ENCODE results near the gene DNAH12. TPM values are rescaled to one million over a fixed set of nuclear protein-coding genes. Genes with fewer than 3 reads are reported as not detected.
"Not testable (repeated sequence)": the region's sequence is repeated elsewhere in the genome, so short reads cannot be mapped to it uniquely, and the experiment has no call there.

The DNAH12 gene
- total and polyA plus RNA-seq, 10 of the 15 experiments (the other 5 are each of a cell fraction or from before 2014, with no cell fraction given) = under 0.01 to 0.35 (median 0.08) TPM

DNA sequence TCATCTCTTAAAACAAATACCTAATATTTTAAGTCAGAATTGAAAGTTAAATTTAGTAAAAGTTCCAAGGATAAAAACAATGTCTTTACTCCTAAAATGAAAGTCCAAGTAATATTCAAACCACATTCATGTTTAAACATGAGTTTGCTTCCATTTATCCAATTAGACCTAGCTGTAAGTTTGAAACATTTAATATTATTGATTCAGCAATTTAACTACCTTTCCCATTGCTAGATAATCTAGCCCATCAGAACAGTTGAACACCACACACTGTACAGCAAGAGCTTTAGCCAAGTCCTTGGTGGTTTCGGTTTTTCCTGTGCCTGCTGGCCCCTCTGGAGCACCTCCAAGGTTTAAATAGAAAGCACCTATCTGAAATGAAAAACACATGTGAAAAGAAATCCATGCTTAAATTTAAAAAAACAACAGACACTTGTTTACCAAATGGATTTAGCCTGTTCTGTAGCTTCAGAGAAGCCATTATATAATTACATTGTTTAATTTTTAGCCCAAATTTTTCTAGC lies 97.8 kb downstream of the DNAH12 start (continued):
- TF ChIP-seq, protein P1, sequence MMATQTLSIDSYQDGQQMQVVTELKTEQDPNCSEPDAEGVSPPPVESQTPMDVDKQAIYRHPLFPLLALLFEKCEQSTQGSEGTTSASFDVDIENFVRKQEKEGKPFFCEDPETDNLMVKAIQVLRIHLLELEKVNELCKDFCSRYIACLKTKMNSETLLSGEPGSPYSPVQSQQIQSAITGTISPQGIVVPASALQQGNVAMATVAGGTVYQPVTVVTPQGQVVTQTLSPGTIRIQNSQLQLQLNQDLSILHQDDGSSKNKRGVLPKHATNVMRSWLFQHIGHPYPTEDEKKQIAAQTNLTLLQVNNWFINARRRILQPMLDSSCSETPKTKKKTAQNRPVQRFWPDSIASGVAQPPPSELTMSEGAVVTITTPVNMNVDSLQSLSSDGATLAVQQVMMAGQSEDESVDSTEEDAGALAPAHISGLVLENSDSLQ (IDR thresholded peaks at IDR 0.05) = no peak
- TF ChIP-seq LARP7 (IDR thresholded peaks at IDR 0.05) (no peak), SMARCA5 (IDR thresholded peaks at IDR 0.05) (no peak), RAD51 (IDR thresholded peaks at IDR 0.05) (no peak)

DNA sequence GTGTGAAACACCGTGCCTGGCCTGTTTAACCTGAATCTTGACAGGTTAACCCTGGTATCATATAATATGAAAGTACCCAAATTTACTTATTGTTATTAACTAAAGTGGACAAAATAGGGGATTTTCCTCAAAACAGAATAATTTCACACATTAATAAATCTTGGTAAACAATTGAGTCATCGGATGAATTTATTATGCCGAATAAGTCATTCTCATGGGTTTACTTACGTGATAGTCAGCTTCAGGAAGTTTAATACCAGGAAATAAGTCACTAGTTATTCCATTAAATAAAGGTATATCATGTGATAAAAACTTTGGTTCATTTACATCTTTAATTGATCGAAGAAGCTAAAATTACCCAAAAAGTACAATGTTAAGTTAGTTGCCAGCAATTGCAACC lies 99.7 kb downstream of the DNAH12 start:
- Histone ChIP-seq H3K27ac (ENCODE audit: control insufficient read depth, insufficient read depth) (no peak overlapping the region), H3K4me1 (ENCODE audit: control insufficient read depth, insufficient read depth, low read length) (no peaks in the 10 kb centered on the region), H2AFZ (ENCODE audit: control insufficient read depth, low read depth, low read length) (no peak overlapping the region), H3K27me3 (replicated peaks in 1 of 2; ENCODE audit: control insufficient read depth in 2 of 2, insufficient read depth in 2 of 2, low read length in 1 of 2) (no peaks in the 10 kb centered on the region), H3K9ac (ENCODE audit: control insufficient read depth, insufficient read depth, low read length) (no peak overlapping the region), H3K4me2 (ENCODE audit: control insufficient read depth, insufficient read depth) (no peak overlapping the region), H3K36me3 (ENCODE audit: control insufficient read depth in 2 of 2, insufficient read depth in 2 of 2, low read length in 1 of 2) (no peaks in the 10 kb centered on the region), H3K4me3 (no peak overlapping the region), H4K20me1 (ENCODE audit: control insufficient read depth, insufficient read depth) (no peaks in the 10 kb centered on the region), H3K79me2 (ENCODE audit: control insufficient read depth, insufficient read depth, low read length) (no peaks in the 10 kb centered on the region), H3K9me3 (replicated peaks; ENCODE audit: control insufficient read depth, insufficient read depth, low read length) (no peaks in the 10 kb centered on the region)
- in situ Hi-C loops (cut with MboI) (no loop called here), intact Hi-C loops (cut with micrococcal nuclease; ENCODE audit: unreplicated experiment) (no loop called here)
- ChIA-PET SMC1A (ENCODE audit: uncharacterized antibody, unreplicated experiment) (no interaction called here), RAD21 (ENCODE audit: unreplicated experiment) (no interaction called here), CTCF (no interaction called here), POLR2A (no interaction called here)
- no TSS peak for BruUV-seq (replicated peaks)
- DNase-seq (ENCODE audit: low read depth, low spot score) = no peak
- 69% methylated on average over 5 of the region's 5 CpGs for WGBS (ENCODE audit: insufficient coverage, insufficient replicate concordance, low lambda C conversion rate, missing lambda C conversion rate)
- TF ChIP-seq SP1 (IDR thresholded peaks at IDR 0.05; ENCODE audit: low read depth, low read length) = no peak
- TF ChIP-seq WRNIP1 (IDR thresholded peaks at IDR 0.05; ENCODE audit: borderline replicate concordance, low read depth, low read length) = no peak
- no peak for TF ChIP-seq ZNF384 (IDR thresholded peaks at IDR 0.05; ENCODE audit: borderline replicate concordance, low read depth, low read length)
- TF ChIP-seq RUNX3 (IDR thresholded peaks at IDR 0.05; ENCODE audit: low read length) = no peak
- no peak for TF ChIP-seq CBX3 (IDR thresholded peaks at IDR 0.05; ENCODE audit: borderline replicate concordance, low read depth)
- TF ChIP-seq KDM1A (IDR thresholded peaks at IDR 0.05; ENCODE audit: borderline replicate concordance) = no peak
- TF ChIP-seq SREBF2 (IDR thresholded peaks at IDR 0.05; ENCODE audit: low read length) = no peak
- TF ChIP-seq, protein P2, sequence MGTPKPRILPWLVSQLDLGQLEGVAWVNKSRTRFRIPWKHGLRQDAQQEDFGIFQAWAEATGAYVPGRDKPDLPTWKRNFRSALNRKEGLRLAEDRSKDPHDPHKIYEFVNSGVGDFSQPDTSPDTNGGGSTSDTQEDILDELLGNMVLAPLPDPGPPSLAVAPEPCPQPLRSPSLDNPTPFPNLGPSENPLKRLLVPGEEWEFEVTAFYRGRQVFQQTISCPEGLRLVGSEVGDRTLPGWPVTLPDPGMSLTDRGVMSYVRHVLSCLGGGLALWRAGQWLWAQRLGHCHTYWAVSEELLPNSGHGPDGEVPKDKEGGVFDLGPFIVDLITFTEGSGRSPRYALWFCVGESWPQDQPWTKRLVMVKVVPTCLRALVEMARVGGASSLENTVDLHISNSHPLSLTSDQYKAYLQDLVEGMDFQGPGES (IDR thresholded peaks at IDR 0.05) = no peak
- FAIRE-seq = no peak
- no peak for ATAC-seq

DNA sequence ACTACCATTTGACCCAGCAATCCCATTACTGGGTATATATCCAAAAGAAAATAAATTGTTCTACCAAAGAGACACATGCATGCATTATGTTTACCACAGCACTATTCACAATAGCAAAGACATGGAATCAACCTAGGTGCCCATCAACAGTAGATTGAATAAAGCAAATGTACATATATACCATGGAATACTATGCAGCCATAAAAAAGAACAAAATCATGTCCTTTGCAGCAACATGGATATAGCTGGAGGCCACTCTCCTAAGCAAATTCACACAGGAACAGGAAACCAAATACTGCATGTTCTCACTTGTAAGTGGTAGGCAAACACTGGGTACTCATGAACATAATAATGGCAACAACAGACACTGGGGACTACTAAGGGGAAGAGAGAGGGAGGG lies 104.0 kb downstream of the DNAH12 start:
- DNase-seq (ENCODE audit: low read depth, low spot score); POLR2A ChIA-PET; H4K20me1 ChIP-seq (ENCODE audit: control insufficient read depth, insufficient read depth); H3K27me3 ChIP-seq (replicated peaks in 1 of 2; ENCODE audit: control insufficient read depth in 2 of 2, insufficient read depth in 2 of 2, low read length in 1 of 2); H3K79me2 ChIP-seq (ENCODE audit: control insufficient read depth, insufficient read depth, low read length); H3K9ac ChIP-seq (ENCODE audit: control insufficient read depth, insufficient read depth, low read length); H3K36me3 ChIP-seq (ENCODE audit: control insufficient read depth in 2 of 2, insufficient read depth in 2 of 2, low read length in 1 of 2); in situ Hi-C loops (cut with MboI); intact Hi-C loops (cut with micrococcal nuclease; ENCODE audit: unreplicated experiment); RAD21 ChIA-PET (ENCODE audit: unreplicated experiment); H3K4me3 ChIP-seq; H2AFZ ChIP-seq (ENCODE audit: control insufficient read depth, low read depth, low read length); ATAC-seq; H3K27ac ChIP-seq (ENCODE audit: control insufficient read depth, insufficient read depth); BruUV-seq (replicated peaks); H3K9me3 ChIP-seq (replicated peaks; ENCODE audit: control insufficient read depth, insufficient read depth, low read length); CTCF ChIA-PET; H3K4me1 ChIP-seq (ENCODE audit: control insufficient read depth, insufficient read depth, low read length); FAIRE-seq; H3K4me2 ChIP-seq (ENCODE audit: control insufficient read depth, insufficient read depth): not testable (repeated sequence)
- SMC1A ChIA-PET (ENCODE audit: uncharacterized antibody, unreplicated experiment) = interaction anchor here (0.6 kb wide), 1 partner anchor 340 kb away, joined by 3 read pairs; no protein-coding TSS in a partner anchor
